HS-5 (cell line): ENCODE data around the gene KRTAP4-16.
"Not testable (repeated sequence)": the region's sequence is repeated elsewhere in the genome, so short reads cannot be mapped to it uniquely, and the experiment has no call there.

ENCODE experiments used
- DNase-seq: peaks from one replicate; pipeline ENCODE4 v3.0.0-alpha.2; 2012; ENCODE audit warnings: low read depth

KRTAP4-16 gene

GRCh38 chr17:41119696-41120690 is 18.0 kb upstream of the KRTAP4-16 start:
- DNase-seq = not testable (repeated sequence)

DNA sequence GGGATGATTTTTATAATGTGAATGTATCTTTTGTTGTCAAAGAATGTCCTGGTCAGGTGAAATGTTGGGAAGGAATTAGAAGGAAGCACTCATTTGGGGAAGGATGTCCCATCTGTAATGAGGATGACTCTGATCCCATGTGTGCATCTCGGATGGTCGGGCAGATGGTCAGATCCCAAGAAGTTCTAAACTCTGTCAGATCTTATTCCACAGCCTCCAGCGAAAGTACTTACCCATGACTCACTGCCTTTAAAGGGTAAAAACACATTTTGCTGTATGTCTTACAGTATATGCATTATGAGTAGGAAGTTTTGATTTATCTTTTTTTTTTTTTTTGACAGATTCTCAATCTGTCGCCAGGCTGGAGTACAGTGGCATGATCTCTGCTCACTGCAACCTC is 16.7 kb upstream of the KRTAP4-16 start:
- DNase-seq = no peak

DNA sequence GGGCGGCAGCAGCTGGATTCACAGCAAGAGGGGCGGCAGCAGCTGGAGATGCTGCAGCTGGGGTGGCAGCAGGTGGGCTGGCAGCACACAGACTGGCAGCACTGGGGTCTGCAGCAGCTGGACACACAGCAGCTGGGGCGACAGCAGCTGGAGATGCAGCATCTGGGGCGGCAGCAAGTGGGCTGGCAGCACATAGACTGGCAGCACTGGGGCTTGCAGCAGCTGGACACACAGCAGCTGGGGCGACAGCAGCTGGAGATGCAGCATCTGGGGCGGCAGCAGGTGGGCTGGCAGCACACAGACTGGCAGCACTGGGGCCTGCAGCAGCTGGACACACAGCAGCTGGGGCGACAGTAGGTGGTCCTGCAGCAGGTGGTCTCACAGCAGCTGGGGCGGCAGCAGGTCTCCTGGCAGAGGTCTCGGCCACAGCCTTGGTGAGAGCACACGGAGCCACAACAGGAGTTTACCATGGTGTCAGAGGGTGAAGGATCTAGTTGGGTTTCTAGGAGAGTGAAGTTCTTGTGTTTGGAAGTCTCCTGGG is 15.9 kb upstream of the KRTAP4-16 start, which contains the start of gene KRTAP4-11:
Gene KRTAP4-11, minus strand, starts transcription at position 528 of the 541 bp plus-strand sequence. Its CDS starts 58 bp downstream, at position 470.
- DNase-seq = not testable (repeated sequence)

DNA sequence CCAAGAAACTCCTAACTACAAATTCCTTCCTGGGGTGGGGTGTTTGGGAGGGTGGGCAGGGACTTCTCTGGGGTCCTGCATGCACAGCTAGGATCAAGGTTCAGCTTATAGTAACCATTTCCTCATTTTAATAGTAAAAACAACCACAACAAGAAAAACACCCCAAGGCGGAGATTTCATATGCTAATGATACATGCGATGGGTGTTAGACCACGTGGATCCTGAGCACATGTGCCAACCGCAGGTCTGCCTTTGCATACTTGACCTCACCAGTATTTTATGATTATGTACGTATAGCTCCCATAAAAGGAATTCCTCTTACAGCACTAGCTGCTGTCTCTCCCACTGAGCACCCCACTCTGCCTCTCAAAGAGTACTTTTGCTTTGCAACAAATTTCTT is 14.3 kb upstream of the KRTAP4-16 start:
- no peak for DNase-seq

DNA sequence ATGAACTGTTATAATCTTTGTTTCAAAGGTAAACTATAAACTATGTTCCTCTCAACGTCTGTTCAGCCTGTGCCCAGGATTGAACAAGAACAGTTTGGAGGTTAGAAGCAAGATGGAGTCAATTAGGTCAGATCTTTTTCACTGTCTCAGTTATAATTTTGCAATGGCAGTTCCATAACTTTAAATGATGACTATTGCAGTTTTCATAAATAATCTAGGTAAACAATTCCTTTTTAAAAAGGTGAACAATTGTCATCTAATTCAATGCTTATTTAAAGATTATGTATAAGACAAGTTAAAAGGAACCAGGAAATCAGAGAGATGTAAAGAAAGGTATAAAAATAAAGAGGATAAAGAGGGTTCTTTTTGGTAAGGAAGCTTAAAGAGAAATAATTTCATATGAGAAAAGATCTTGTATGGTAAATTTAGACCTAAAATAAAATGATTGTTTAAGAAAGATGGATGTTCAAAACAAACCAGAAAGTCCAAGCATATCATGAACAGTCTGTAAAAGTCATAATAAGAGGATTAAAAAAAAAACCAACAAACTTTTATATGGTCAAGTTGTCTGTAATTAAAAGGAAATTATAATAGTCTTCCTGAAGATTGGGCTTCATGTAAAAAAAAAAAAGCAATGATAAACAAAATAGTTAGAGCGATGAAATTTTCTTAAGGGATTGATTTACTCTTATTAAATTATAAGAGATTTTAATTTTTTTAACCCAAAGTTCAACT is 9.3 kb upstream of the KRTAP4-16 start:
- no peak for DNase-seq

DNA sequence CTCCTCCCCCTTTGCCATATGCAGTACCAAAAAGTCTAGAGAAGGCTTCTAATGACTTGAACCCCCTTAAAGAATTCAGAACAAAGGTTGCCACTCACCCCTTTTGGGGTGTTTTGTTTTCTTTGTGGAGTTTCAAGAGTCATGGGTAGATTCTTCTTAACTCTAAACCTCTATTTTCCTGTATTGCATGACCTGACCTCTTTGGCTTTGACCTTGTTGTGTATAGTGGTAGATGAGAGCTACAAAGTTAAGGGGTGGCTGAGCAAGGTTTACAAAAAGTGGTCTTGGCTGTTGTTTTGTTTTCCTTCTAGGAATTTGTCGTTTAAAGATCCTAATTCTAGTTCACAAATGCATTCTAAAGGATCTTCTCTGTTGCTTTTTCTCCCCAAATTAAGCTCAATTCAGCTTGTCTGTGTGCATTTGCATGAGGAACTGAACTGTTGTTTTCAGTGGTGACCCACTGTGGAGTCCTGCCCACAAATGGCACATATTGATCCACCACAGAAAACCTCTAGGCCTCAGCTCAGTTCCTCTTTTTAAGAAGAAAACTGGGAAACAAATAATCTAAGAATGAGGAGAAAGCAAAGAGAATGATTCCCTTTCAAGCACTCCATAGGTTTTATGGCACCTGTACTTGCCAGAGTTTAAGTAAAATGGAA is 6.8 kb upstream of the KRTAP4-16 start:
- not testable (repeated sequence) for DNase-seq

GRCh38 chr17:41107941-41108450 is 6.0 kb upstream of the KRTAP4-16 start:
- DNase-seq = no peak

DNA sequence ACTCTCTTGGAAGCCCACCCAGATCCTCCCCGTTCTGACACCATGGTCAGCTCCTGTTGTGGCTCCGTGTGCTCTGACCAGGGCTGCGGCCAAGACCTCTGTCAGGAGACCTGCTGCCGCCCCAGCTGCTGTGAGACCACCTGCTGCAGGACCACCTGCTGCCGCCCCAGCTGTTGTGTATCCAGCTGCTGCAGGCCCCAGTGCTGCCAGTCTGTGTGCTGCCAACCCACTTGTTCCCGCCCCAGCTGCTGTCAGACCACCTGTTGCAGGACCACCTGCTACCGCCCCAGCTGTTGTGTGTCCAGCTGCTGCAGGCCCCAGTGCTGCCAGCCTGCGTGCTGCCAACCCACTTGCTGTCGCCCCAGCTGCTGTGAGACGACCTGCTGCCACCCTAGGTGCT is 3.3 kb upstream of the KRTAP4-16 start, which contains the start of gene KRTAP4-9:
Gene KRTAP4-9, plus strand, starts transcription at position 43 of the 400 bp plus-strand sequence. Its CDS starts 0 bp downstream, at position 43.
- not testable (repeated sequence) for DNase-seq

DNA sequence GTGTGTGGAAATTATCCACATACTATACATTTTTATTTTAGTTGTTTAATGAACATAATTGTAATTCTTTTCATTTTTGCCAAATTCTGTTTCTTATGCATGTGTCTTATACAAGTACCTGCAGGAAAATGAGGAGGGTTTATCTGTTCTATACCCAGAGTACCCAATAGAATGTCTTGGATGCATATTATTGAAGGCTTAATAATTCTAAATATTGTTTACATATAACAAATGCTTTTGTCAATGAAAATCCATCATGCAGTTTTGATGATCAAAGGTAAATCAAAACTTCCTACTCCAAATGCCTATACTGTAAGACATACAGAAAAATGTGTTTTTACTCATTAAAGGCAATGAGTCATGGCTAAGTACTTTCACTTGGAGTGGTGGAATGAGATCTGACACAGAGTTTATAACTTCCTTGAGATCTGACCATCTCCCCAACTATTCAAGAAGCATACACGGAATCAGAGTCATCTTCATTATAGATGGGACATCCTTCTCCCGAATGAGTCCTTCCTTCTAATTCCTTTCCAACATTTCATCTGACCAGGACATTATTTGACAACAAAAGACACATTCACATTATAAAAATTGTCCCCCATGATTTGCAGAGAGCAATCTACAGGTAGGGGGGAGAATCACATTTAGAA is 2.5 kb upstream of the KRTAP4-16 start:
- not testable (repeated sequence) for DNase-seq

DNA sequence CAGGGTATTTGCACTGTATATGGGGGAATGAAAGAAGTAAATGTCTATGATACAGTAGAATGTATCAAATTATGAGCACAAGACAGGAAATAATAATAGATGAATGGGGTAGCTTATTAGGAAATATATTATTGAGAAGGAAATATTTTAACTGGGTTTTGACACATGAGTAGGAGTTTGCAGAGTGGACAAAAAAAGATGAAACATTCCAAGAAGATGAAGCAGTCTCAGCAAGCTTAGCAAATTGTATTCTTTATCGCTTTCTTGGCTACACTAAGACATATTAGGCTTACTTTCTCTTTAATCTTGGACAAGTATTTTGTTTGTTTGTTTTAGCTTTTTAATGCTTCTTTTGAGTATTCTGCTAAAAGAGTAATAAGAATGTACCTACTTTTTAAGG is 1.9 kb upstream of the KRTAP4-16 start:
- no peak for DNase-seq

GRCh38 chr17:41099682-41100480 is 2.1 kb downstream of the KRTAP4-16 start:
- DNase-seq = peak; percentile 79

DNA sequence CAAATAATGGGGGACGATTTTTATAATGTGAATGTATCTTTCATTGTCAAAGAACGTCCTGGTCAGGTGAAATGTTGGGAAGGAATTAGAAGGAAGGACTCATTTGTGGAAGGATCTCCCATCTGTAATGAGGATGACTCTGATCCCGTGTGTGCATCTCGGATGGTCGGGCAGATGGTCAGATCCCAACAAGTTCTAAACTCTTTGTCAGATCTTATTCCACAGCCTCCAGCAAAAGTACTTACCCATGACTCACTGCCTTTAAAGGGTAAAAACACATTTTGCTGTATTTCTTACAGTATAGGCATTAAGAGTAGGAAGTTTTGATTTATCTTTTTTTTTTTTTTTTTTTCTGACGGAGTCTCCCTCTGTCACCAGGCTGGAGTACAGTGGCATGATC is 3.5 kb downstream of the KRTAP4-16 start:
- no peak for DNase-seq

DNA sequence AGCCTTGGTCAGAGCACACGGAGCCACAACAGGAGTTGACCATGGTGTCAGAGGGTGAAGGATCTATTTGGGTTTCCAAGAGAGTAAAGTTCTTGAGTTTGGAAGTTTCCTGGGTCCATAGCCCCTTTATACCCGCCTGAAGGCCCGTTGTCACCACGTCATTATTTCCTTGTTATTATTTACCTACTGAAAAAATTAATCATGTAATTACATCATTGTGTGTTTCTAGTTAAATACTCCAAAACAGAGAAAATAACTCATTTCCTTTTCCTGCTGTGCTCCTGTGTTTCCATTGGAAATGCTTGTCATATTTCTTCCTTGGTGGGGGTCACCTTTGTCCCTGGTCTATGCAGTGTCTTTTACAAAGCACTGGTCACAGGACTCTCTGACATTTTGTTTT is 4.0 kb downstream of the KRTAP4-16 start, which contains the start of gene KRTAP4-8:
Gene KRTAP4-8, minus strand, starts transcription at position 101 of the 400 bp plus-strand sequence. Its CDS starts 58 bp downstream, at position 43.
- DNase-seq = no peak

- DNase-seq = no peak
These were observed 6.0 kb downstream of the KRTAP4-16 start for GRCh38 chr17:41096055-41096454.

GRCh38 chr17:41088760-41089352 is 13.2 kb downstream of the KRTAP4-16 start:
- DNase-seq = not testable (repeated sequence)

DNA sequence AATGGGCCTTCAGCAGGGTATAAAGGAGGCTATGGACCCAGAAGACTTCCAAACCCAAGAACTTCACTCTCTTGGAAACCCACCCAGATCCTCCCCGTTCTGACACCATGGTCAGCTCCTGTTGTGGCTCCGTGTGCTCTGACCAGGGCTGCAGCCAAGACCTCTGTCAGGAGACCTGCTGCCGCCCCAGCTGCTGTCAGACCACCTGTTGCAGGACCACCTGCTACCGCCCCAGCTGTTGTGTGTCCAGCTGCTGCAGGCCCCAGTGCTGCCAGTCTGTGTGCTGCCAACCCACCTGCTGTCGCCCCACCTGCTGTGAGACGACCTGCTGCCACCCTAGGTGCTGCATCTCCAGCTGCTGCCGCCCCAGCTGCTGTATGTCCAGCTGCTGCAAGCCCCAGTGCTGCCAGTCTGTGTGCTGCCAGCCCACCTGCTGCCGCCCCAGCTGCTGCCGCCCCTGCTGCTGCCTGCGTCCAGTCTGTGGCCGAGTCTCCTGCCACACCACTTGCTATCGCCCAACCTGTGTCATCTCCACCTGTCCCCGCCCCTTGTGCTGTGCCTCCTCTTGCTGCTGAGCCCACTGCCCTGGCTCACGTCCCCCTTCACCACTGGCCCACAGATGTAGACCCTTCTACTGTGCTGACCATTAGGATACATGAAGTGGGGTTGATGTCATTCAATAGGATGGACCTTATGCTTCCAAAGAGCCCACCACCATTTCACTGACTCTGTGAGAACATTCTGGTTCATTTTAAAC is 17.7 kb downstream of the KRTAP4-16 start, which contains the start of gene KRTAP4-7:
Gene KRTAP4-7, plus strand, starts transcription at position 51 of the 757 bp plus-strand sequence. Its CDS starts 57 bp downstream, at position 108.
- not testable (repeated sequence) for DNase-seq

- DNase-seq = not testable (repeated sequence)
These were observed 18.6 kb downstream of the KRTAP4-16 start for GRCh38 chr17:41083427-41083826.

DNA sequence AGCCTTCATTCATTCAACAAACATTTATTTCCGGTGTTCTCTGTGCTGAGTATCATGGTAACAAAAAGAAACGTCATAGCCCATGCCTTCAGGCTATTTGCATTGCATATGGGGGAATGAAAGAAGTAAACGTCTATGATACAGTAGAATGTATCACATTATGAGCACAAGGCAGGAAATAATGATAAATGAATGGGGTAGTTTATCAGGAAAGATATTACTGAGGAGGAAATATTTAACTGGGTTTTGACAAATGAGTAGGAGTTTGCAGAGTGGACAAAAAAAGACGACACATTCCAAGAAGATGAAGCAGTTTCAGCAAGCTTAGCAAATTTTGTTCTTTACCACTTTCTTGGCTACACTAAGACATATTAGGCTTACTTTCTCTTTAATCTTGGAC is 19.4 kb downstream of the KRTAP4-16 start:
- no peak for DNase-seq

DNA sequence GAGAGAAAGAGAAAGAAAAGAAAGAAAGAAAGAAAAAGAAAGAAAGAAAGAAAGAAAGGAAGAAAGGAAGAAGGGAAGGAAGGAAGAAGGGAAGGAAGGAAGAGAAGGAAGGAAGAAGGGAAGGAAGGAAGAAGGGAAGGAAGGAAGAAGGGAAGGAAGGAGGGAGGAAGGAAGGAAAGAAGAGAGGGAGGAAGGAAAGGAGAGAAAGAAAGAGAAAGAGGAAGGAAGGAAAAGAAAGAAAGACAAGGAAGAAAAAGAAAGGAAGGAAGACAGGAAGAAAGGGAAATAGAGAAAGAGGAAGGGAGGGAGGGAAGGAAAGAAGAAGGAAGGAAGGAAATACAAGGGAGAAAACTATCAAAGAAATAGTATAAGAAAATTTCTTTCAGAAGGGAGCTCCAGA is 25.2 kb downstream of the KRTAP4-16 start:
- no peak for DNase-seq
